Endodermal cell (in vitro differentiated cells): ENCODE data around the gene XRN2. TPM values are rescaled to one million over a fixed set of nuclear protein-coding genes. Genes with fewer than 3 reads are reported as not detected.
"Not testable (repeated sequence)": the region's sequence is repeated elsewhere in the genome, so short reads cannot be mapped to it uniquely, and the experiment has no call there.

Experiments
- DNase-seq: peaks from one replicate; pipeline ENCODE4 v3.0.0-alpha.2; 2017
- H3K27ac ChIP-seq: 2 replicates; pipeline ENCODE4 v1.5.1; 2013; ENCODE audit warnings: mild to moderate bottlenecking, low read depth, low read length, moderate library complexity
- H3K27me3 ChIP-seq: 2 replicates; pipeline ENCODE4 v1.6.1; 2013; ENCODE audit warnings: mild to moderate bottlenecking, low read length, moderate library complexity; ENCODE audit not compliant: insufficient read depth, control insufficient read depth, poor library complexity, severe bottlenecking
- H3K36me3 ChIP-seq: 2 replicates; pipeline ENCODE4 v1.7.0; 2013; ENCODE audit warnings: mild to moderate bottlenecking, low read length, moderate library complexity; ENCODE audit not compliant: control insufficient read depth, insufficient read depth
- H3K4me1 ChIP-seq: one replicate; pipeline ENCODE4 v1.7.0; 2013; ENCODE audit warnings: low read length; ENCODE audit not compliant: control insufficient read depth, insufficient read depth
- H3K4me3 ChIP-seq: 2 replicates; pipeline ENCODE4 v1.5.1; 2013; ENCODE audit warnings: mild to moderate bottlenecking, low read length, moderate library complexity
- H3K9ac ChIP-seq: 2 replicates; pipeline ENCODE4 v1.6.1; 2013; ENCODE audit warnings: mild to moderate bottlenecking, low read length, moderate library complexity; ENCODE audit not compliant: poor library complexity, severe bottlenecking; ENCODE audit errors: extremely low read depth
- H3K9me3 ChIP-seq: 2 replicates; pipeline ENCODE4 v1.6.1; 2013; ENCODE audit warnings: mild to moderate bottlenecking, low read length, moderate library complexity; ENCODE audit not compliant: control insufficient read depth
- H3K27ac Mint-ChIP-seq: 2 replicates; pipeline ENCODE4 v1.8.0; 2020; ENCODE audit warnings: mixed read lengths
- H3K27me3 Mint-ChIP-seq: 2 replicates; pipeline ENCODE4 v1.8.0; 2021; ENCODE audit warnings: mild to moderate bottlenecking, mixed read lengths; ENCODE audit not compliant: insufficient read depth
- H3K36me3 Mint-ChIP-seq: 2 replicates; pipeline ENCODE4 v1.8.0; 2020; ENCODE audit warnings: low read depth, mixed read lengths
- H3K4me1 Mint-ChIP-seq: 2 replicates; pipeline ENCODE4 v1.8.0; 2020; ENCODE audit warnings: mixed read lengths
- H3K4me3 Mint-ChIP-seq: 2 replicates; pipeline ENCODE4 v1.8.0; 2020; ENCODE audit warnings: mild to moderate bottlenecking, moderate library complexity, mixed read lengths
- H3K9me3 Mint-ChIP-seq: 2 replicates; pipeline ENCODE4 v1.8.0; 2020; ENCODE audit warnings: mild to moderate bottlenecking, mixed read lengths
- WGBS, 2 experiments: methylation state at CpG; one replicate each; pipeline versions ENCODE4 v1.1.5 to v1.1.7; 2013; ENCODE audit warnings: missing lambda C conversion rate in 2 of 2, mixed read lengths in 1 of 2; ENCODE audit not compliant: insufficient coverage in 1 of 2, insufficient read length in 1 of 2; 5-methylcytosine and 5-hydroxymethylcytosine counted together
- total RNA-seq, 2 donors: library from RNA; stranded (reverse); fragmentation: NEBNext Ultra II Directional in 1 of 2; extraction: Animal tissue kit (Norgen Biotek cat#: 25700) in 1 of 2; gene quantifications; 2 replicates in 1 of 2; 3 replicates in 1 of 2; pipeline ENCODE4 v1.2.1, GENCODE V29; 2021
- TF ChIP-seq, protein P1 (sequence below): fragments of 200-600 bp; sonication (generic); conservative IDR thresholded peaks from 2 replicates; pipeline ENCODE4 v1.5.0; 2021; ENCODE audit warnings: antibody characterized with exemption, mild to moderate bottlenecking

XRN2 gene
- total RNA-seq, 2 donors from 2014 or later, result 91.5 to 101 TPM

DNA sequence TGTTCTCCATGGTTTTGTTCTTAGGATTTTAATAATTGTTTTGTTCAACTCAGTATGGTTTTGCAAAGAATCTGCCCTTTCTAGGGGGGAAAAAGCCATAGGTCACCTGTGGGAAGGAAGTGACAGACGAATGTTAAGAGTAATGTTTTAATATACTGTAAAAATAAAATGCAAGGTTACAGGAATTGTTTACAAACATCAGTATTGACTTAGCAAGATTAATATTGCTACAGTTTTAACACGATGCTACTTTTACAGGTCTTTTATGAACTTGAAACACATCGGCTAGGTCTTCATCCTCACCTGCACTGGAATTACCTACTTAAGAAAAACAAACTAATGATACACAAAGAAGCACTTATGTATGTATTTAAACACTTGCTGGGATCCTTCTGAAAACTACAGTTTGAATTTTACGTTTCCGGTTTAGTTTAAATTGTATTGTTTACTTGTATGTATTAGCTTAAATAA lies 95.9 kb downstream of the XRN2 start:
- Histone ChIP-seq H3K36me3 (no peaks in the 10 kb centered on the region), H3K9ac (no peak overlapping the region), H3K27ac (no peak overlapping the region), H3K27me3 (peaks cover 95% of the 10 kb centered on the region), H3K4me3 (no peak overlapping the region), H3K4me1 (no peaks in the 10 kb centered on the region), H3K9me3 (no peaks in the 10 kb centered on the region)
- no peak for DNase-seq
- no peaks in the 10 kb centered on the region for H3K9me3 Mint-ChIP-seq
- peaks cover 83% of the 10 kb centered on the region for H3K27me3 Mint-ChIP-seq
- H3K36me3 Mint-ChIP-seq, result no peaks in the 10 kb centered on the region
- TF ChIP-seq, protein P1, sequence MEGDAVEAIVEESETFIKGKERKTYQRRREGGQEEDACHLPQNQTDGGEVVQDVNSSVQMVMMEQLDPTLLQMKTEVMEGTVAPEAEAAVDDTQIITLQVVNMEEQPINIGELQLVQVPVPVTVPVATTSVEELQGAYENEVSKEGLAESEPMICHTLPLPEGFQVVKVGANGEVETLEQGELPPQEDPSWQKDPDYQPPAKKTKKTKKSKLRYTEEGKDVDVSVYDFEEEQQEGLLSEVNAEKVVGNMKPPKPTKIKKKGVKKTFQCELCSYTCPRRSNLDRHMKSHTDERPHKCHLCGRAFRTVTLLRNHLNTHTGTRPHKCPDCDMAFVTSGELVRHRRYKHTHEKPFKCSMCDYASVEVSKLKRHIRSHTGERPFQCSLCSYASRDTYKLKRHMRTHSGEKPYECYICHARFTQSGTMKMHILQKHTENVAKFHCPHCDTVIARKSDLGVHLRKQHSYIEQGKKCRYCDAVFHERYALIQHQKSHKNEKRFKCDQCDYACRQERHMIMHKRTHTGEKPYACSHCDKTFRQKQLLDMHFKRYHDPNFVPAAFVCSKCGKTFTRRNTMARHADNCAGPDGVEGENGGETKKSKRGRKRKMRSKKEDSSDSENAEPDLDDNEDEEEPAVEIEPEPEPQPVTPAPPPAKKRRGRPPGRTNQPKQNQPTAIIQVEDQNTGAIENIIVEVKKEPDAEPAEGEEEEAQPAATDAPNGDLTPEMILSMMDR, result no peak
- H3K27ac Mint-ChIP-seq, result no peak overlapping the region
- H3K4me1 Mint-ChIP-seq, result no peaks in the 10 kb centered on the region
- H3K4me3 Mint-ChIP-seq, result no peak overlapping the region
- WGBS, 2 experiments, result 43 to 74% methylated on average over 2 to 5 of the region's 5 CpGs

DNA sequence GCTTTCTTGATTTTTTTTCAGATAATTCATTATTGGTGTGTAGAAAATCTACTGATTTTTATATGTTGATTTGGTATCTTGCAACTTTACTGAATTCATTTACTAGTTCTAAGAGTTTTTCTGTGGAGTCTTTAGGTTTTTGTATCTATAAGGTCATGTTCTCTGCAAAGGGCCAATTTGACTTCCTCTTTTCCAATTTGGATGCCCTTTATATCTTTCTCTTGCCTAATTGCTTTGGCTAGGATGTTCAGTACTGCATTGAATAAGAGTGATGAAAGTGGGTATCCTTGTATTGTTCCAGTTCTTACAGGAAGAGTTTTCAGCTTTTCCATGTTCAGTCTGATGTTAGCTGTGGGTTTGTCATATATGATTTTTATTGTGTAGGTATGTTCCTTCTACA lies 108.6 kb downstream of the XRN2 start:
- Mint-ChIP-seq H3K9me3 (peaks cover 14% of the 10 kb centered on the region), H3K36me3 (no peaks in the 10 kb centered on the region)

DNA sequence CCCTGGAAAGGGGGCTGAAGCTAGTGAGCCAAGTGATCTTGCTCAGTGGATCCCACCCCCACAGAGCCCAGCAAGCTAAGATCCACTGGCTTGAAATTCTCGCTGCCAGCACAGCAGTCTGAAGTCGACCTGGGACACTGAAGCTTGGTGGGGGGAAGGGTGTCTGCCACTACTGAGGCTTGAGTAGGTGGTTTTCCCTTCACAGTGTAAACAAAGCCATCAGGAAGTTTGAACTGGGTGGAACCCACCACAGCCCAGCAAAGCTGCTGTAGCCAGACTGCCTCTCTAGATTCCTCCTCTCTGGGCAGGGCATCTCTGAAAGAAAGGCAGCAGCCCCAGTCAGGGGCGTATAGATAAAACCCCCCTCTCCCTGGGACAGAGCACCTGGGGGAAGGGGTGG lies 110.9 kb downstream of the XRN2 start:
- not testable (repeated sequence) for H3K4me3 ChIP-seq
- peaks cover 45% of the 10 kb centered on the region for H3K27me3 Mint-ChIP-seq

More for the DNA sequence above, 108.6 kb downstream of the XRN2 start:
- Mint-ChIP-seq H3K4me1 (peaks cover 4% of the 10 kb centered on the region), H3K4me3 (no peak overlapping the region), H3K27me3 (peaks cover 41% of the 10 kb centered on the region), H3K27ac (no peak overlapping the region)
- no peak overlapping the region for H3K27ac ChIP-seq
- H3K9ac ChIP-seq, result no peak overlapping the region
- H3K27me3 ChIP-seq, result peaks cover 6% of the 10 kb centered on the region
- TF ChIP-seq, protein P1, result no peak
- no peaks in the 10 kb centered on the region for H3K36me3 ChIP-seq
- DNase-seq, result no peak
- H3K9me3 ChIP-seq, result peaks cover 11% of the 10 kb centered on the region
- no peaks in the 10 kb centered on the region for H3K4me1 ChIP-seq
- H3K4me3 ChIP-seq, result no peak overlapping the region

DNA sequence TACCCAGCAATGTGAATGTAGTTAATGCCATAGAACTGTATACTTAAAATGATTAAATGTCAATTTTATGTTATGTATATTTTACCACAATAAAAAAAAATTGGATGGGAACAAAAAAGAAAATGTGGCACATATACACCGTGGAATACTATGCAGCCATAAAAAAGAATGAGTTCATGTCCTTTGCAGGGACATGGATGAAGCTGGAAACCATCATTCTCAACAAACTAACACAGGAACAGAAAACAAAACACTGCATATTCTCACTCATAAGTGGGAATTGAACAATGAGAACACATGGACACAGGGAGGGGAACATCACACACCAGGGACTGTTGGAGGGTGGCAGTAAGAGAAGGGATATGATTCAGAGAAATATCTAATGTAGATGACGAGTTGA lies 116.0 kb downstream of the XRN2 start:
- DNase-seq, H3K4me3 Mint-ChIP-seq, H3K36me3 ChIP-seq, H3K9me3 ChIP-seq, H3K27me3 ChIP-seq, H3K9ac ChIP-seq, H3K4me1 ChIP-seq, H3K4me3 ChIP-seq, H3K27ac ChIP-seq, H3K4me1 Mint-ChIP-seq, H3K27ac Mint-ChIP-seq, H3K36me3 Mint-ChIP-seq: not testable (repeated sequence)
- Mint-ChIP-seq H3K9me3 (peaks cover 25% of the 10 kb centered on the region), H3K27me3 (peaks cover 43% of the 10 kb centered on the region)
- 100% methylated on average over 1 of the region's 2 CpGs; no CpG with 5 or more reads in 1 of the 2 experiments for WGBS, 2 experiments

More for the DNA sequence above, 110.9 kb downstream of the XRN2 start:
- not testable (repeated sequence) for H3K27me3 ChIP-seq, H3K27ac ChIP-seq, H3K4me1 Mint-ChIP-seq, DNase-seq, H3K27ac Mint-ChIP-seq, H3K36me3 Mint-ChIP-seq, H3K4me3 Mint-ChIP-seq, H3K36me3 ChIP-seq, H3K9ac ChIP-seq, H3K4me1 ChIP-seq
- H3K9me3 Mint-ChIP-seq, result peaks cover 14% of the 10 kb centered on the region
- 41% methylated on average over 3 of the region's 3 CpGs; no CpG with 5 or more reads in 1 of the 2 experiments for WGBS, 2 experiments
- H3K9me3 ChIP-seq, result peaks cover 11% of the 10 kb centered on the region
